Measurements from ENCODE around the gene CD36.

DNA sequence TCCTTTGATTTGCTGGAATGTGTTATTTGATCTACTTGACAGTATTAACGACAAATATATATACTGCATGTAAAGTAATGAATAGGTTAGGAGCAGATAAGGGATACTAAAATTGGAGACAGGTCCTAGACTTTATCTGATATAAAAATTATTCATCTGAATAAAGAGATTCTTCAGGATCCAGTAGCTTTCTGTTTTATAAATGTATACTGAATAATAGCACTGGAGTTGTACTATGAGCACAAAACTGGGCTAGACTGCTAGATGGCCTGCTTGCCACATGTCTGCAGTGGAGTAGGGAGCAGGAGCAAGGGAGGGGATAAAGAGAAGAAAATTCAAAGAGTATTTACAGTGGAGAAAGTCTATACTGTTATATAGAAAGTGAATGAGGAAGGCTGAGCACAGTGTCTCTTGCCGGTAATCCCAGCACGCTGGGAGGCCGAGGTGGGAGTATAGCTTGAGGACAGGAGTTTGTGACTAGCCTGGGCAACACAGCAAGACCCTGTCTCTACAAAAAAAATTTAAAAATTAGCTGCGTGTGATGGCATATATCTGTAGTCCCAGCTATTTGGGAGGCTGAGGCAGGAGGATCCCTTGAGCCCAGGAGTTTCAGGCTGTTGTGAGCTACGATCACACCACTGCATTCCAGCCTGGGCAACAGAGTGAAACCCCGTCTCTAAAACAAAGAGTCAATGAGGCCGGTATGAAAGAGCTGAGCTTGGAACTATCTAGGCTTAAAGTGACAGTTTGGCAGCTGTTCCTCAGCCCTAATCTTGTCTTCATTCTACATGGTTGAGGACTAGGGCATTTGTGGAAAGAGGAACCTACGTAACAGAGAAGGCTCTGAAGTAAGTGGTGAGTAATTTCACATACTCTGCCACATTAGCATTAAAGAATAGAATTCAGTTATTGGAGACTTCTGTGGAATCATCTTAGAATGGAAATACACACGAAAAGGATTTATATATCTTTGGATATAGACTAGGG lies 41.8 kb downstream of the CD36 start:
- TF ChIP-seq YY1 (IDR thresholded peaks at IDR 0.05; ENCODE audit: insufficient read depth, insufficient read length): no peak
- no peak for TF ChIP-seq ZNF274 (IDR thresholded peaks at IDR 0.05; ENCODE audit: low read depth, low read length)
- TF ChIP-seq SUZ12 (IDR thresholded peaks at IDR 0.05; ENCODE audit: extremely low read depth, insufficient read depth, insufficient read length): no peak

All from NT2/D1 (cell line).